HEK293 (cell line): Measurements from ENCODE around the gene PHAF1.

Source experiments
- CTCF ChIA-PET: fragments of 350-600 bp; formaldehyde crosslinking; extraction: SDS; loops from one replicate; lab custom pipeline; 2021; ENCODE audit warnings: antibody characterized with exemption; lab: Yijun Ruan, JAX
- POLR2A ChIA-PET: fragments of 300-600 bp; formaldehyde crosslinking; extraction: SDS; loops from one replicate; lab custom pipeline; 2020; ENCODE audit warnings: antibody characterized with exemption, inconsistent platforms; lab: Yijun Ruan, JAX
- H3K27ac ChIP-seq: fragments of 200-500 bp; sonication (Bioruptor generic); 2 replicates; pipeline ENCODE4 v1.5.1; 2014; ENCODE audit warnings: low read depth, low read length, control low read depth, inconsistent platforms; ENCODE audit errors: extremely low read depth
- H3K36me3 ChIP-seq, 2 experiments: fragments of 200-500 bp in 1 of 2; sonication (Bioruptor generic) in 1 of 2; 1 replicate in 1 of 2; 2 replicates in 1 of 2; pipeline ENCODE4 v1.5.1; 2014 to 2017; ENCODE audit warnings: inconsistent platforms in 2 of 2, low read length in 2 of 2; ENCODE audit not compliant: control insufficient read depth in 2 of 2, insufficient read depth in 1 of 2
- H3K4me1 ChIP-seq: fragments of 200-500 bp; sonication (Bioruptor generic); 2 replicates; pipeline ENCODE4 v1.5.1; 2014; ENCODE audit warnings: mild to moderate bottlenecking, low read length, inconsistent platforms; ENCODE audit not compliant: control insufficient read depth, insufficient read depth
- H3K4me3 ChIP-seq: 2 replicates; pipeline ENCODE4 v1.5.1; 2011; ENCODE audit warnings: low read depth, mild to moderate bottlenecking, control low read depth, low read length, moderate library complexity
- H3K9me3 ChIP-seq: fragments of 200-500 bp; sonication (Bioruptor generic); 2 replicates; pipeline ENCODE4 v1.5.1; 2014; ENCODE audit warnings: low read depth, low read length, inconsistent platforms; ENCODE audit not compliant: control insufficient read depth, insufficient read depth
- CTCF ChIP-seq: fragments of 450-650 bp; formaldehyde crosslinking; IDR thresholded peaks from 2 replicates; pipeline ENCODE4 v1.5.1; 2016; ENCODE audit warnings: missing biosample characterization, missing genetic modification characterization
- OSR2 ChIP-seq: fragments of 450-650 bp; formaldehyde crosslinking; IDR thresholded peaks from 2 replicates; pipeline ENCODE4 v1.5.1; 2016; ENCODE audit warnings: missing biosample characterization, missing genetic modification characterization
- OVOL3 ChIP-seq: fragments of 450-650 bp; formaldehyde crosslinking; IDR thresholded peaks from 2 replicates; pipeline ENCODE4 v1.5.1; 2016; ENCODE audit warnings: missing biosample characterization, missing genetic modification characterization
- PBX3 ChIP-seq: sonication (generic); formaldehyde crosslinking; IDR thresholded peaks from 2 replicates; pipeline ENCODE4 v1.8.1; 2022; ENCODE audit warnings: mild to moderate bottlenecking, moderate library complexity, missing genetic modification reagents
- PRDM1 ChIP-seq: fragments of 450-650 bp; formaldehyde crosslinking; IDR thresholded peaks from 2 replicates; pipeline ENCODE4; 2016; ENCODE audit warnings: missing biosample characterization, missing genetic modification characterization
- PRDM10 ChIP-seq: fragments of 450-650 bp; formaldehyde crosslinking; IDR thresholded peaks from 2 replicates; pipeline ENCODE4 v1.5.1; 2016; ENCODE audit warnings: missing biosample characterization, missing genetic modification characterization
- REPIN1 ChIP-seq: fragments of 450-650 bp; formaldehyde crosslinking; IDR thresholded peaks from 2 replicates; pipeline ENCODE4 v1.5.1; 2017; ENCODE audit warnings: missing biosample characterization, missing genetic modification characterization, low read depth
- ZBTB21 ChIP-seq: fragments of 450-650 bp; formaldehyde crosslinking; IDR thresholded peaks from 2 replicates; pipeline ENCODE4 v1.5.1; 2017; ENCODE audit warnings: missing biosample characterization, missing genetic modification characterization
- ZNF146 ChIP-seq: fragments of 450-650 bp; formaldehyde crosslinking; IDR thresholded peaks from 2 replicates; pipeline ENCODE4 v1.5.1; 2016; ENCODE audit warnings: missing biosample characterization, missing genetic modification characterization
- ZNF169 ChIP-seq: fragments of 450-650 bp; formaldehyde crosslinking; IDR thresholded peaks from 2 replicates; pipeline ENCODE4 v1.5.1; 2016; ENCODE audit warnings: missing biosample characterization, missing genetic modification characterization
- ZNF324 ChIP-seq: fragments of 450-650 bp; formaldehyde crosslinking; IDR thresholded peaks from 2 replicates; pipeline ENCODE4 v1.5.1; 2016; ENCODE audit warnings: missing biosample characterization, missing genetic modification characterization
- ZNF341 ChIP-seq: fragments of 450-650 bp; formaldehyde crosslinking; IDR thresholded peaks from 2 replicates; pipeline ENCODE4; 2016; ENCODE audit warnings: low read depth, missing biosample characterization, missing genetic modification characterization
- ZNF423 ChIP-seq: fragments of 450-650 bp; formaldehyde crosslinking; IDR thresholded peaks from 2 replicates; pipeline ENCODE4 v1.5.1; 2016; ENCODE audit warnings: missing biosample characterization, missing genetic modification characterization
- ZNF48 ChIP-seq: fragments of 450-650 bp; formaldehyde crosslinking; IDR thresholded peaks from 2 replicates; pipeline ENCODE4 v1.5.1; 2016; ENCODE audit warnings: missing biosample characterization, missing genetic modification characterization
- ZNF488 ChIP-seq: fragments of 450-650 bp; formaldehyde crosslinking; IDR thresholded peaks from 2 replicates; pipeline ENCODE4 v1.5.1; 2016; ENCODE audit warnings: missing biosample characterization, missing genetic modification characterization
- ZNF510 ChIP-seq: fragments of 450-650 bp; formaldehyde crosslinking; IDR thresholded peaks from 2 replicates; pipeline ENCODE4 v1.5.1; 2018; ENCODE audit warnings: mild to moderate bottlenecking, missing genetic modification characterization, missing biosample characterization; ENCODE audit not compliant: insufficient replicate concordance
- ZNF530 ChIP-seq: fragments of 450-650 bp; formaldehyde crosslinking; IDR thresholded peaks from 2 replicates; pipeline ENCODE4 v1.5.1; 2016; ENCODE audit warnings: low read depth, missing biosample characterization, missing genetic modification characterization
- ZNF580 ChIP-seq: fragments of 450-650 bp; formaldehyde crosslinking; IDR thresholded peaks from 2 replicates; pipeline ENCODE4 v1.5.1; 2016; ENCODE audit warnings: missing biosample characterization, missing genetic modification characterization
- ZNF623 ChIP-seq: fragments of 450-650 bp; formaldehyde crosslinking; IDR thresholded peaks from 2 replicates; pipeline ENCODE4 v1.5.1; 2016; ENCODE audit warnings: missing biosample characterization, missing genetic modification characterization
- ZNF629 ChIP-seq: fragments of 450-650 bp; formaldehyde crosslinking; IDR thresholded peaks from 2 replicates; pipeline ENCODE4 v1.5.1; 2017; ENCODE audit warnings: missing biosample characterization, missing genetic modification characterization
- ZNF692 ChIP-seq: fragments of 450-650 bp; formaldehyde crosslinking; IDR thresholded peaks from 2 replicates; pipeline ENCODE4 v1.5.1; 2016; ENCODE audit warnings: missing biosample characterization, missing genetic modification characterization
- ZNF837 ChIP-seq: fragments of 450-650 bp; formaldehyde crosslinking; IDR thresholded peaks from 2 replicates; pipeline ENCODE4 v1.5.1; 2016; ENCODE audit warnings: missing biosample characterization, missing genetic modification characterization

Gene PHAF1

GRCh38 chr16:67105246-67105645, 4.5 kb upstream of the PHAF1 start:
- no peak overlapping the region for H3K4me3 ChIP-seq
- TF ChIP-seq ZNF692 (tag by site-specific recombination) = no peak
- no peak for TF ChIP-seq ZNF341 (tag by site-specific recombination)
- no peak for TF ChIP-seq PRDM10 (tag by site-specific recombination)
- no peak for TF ChIP-seq CTCF (tag by site-specific recombination)
- TF ChIP-seq ZNF488 (tag by site-specific recombination) = no peak
- TF ChIP-seq ZNF580 = no peak
- TF ChIP-seq ZNF169 (tag by site-specific recombination) = no peak
- TF ChIP-seq ZNF623 (tag by site-specific recombination) = no peak
- no peak for TF ChIP-seq PBX3
- no peak for TF ChIP-seq ZNF530
- no peak for TF ChIP-seq ZBTB21
- no peak for TF ChIP-seq OVOL3 (tag by site-specific recombination)
- no peak for TF ChIP-seq ZNF146 (tag by site-specific recombination)
- no peak for TF ChIP-seq ZNF324
- CTCF ChIA-PET = interaction anchor here (0.6 to 2.2 kb wide), 6 partner anchors 10 to 212 kb away, joined by 3 to 17 read pairs (median 4); no protein-coding TSS in a partner anchor
- no peak overlapping the region for H3K27ac ChIP-seq
- POLR2A ChIA-PET = no interaction called here
- H3K4me1 ChIP-seq = peaks cover 1% of the 10 kb centered on the region; the same call in 1 of the 2 replicates
- no peaks in the 10 kb centered on the region for H3K9me3 ChIP-seq
- peaks cover 0 to 3% of the 10 kb centered on the region in 2 experiments; a peak in 1 of 3 replicates for H3K36me3 ChIP-seq

GRCh38 chr16:67105881-67106280, 3.9 kb upstream of the PHAF1 start:
- H3K36me3 ChIP-seq = peaks cover 0 to 3% of the 10 kb centered on the region in 2 experiments; a peak in 1 of 3 replicates
- 0 out of 2 replicates have a peak, but pooled peaks cover under 1% of the 10 kb centered on the region for H3K4me1 ChIP-seq
- H3K27ac ChIP-seq = no peak overlapping the region
- H3K4me3 ChIP-seq = no peak overlapping the region
- ChIA-PET POLR2A (interaction anchor here (1.4 kb wide), 1 partner anchor 49 kb away, joined by 4 read pairs; no protein-coding TSS in a partner anchor), CTCF (interaction anchor here (0.7 to 2.2 kb wide), 7 partner anchors 10 to 213 kb away, joined by 3 to 17 read pairs (median 4); no protein-coding TSS in a partner anchor)
- no peaks in the 10 kb centered on the region for H3K9me3 ChIP-seq
- TF ChIP-seq ZNF48 (tag by site-specific recombination) = no peak
- no peak for TF ChIP-seq ZNF629 (tag by site-specific recombination)
- TF ChIP-seq ZNF510 (tag by site-specific recombination) = no peak
- no peak for TF ChIP-seq ZNF837
- no peak for TF ChIP-seq ZNF423 (tag by site-specific recombination)
- TF ChIP-seq PRDM1 (tag by site-specific recombination) = no peak
- TF ChIP-seq ZNF530 = no peak
- no peak for TF ChIP-seq REPIN1 (tag by site-specific recombination)
- no peak for TF ChIP-seq OSR2 (tag by site-specific recombination)
